Neural progenitor cell (in vitro differentiated cells): Measurements from ENCODE around the gene HIGD1A. TPM values are rescaled to one million over a fixed set of nuclear protein-coding genes. Genes with fewer than 3 reads are reported as not detected.

Source experiments
- DNase-seq: peaks from one replicate; pipeline ENCODE4 v3.0.0-alpha.2; 2016; ENCODE audit warnings: low spot score
- H2AFZ ChIP-seq: fragments of 200-600 bp; sonication (generic); replicated peaks from 2 replicates; pipeline ENCODE4 v1.6.1; 2016; ENCODE audit warnings: antibody characterized with exemption
- H3F3A ChIP-seq: fragments of 200-600 bp; sonication (generic); 2 replicates; pipeline ENCODE4 v1.6.1; 2016; ENCODE audit warnings: antibody characterized with exemption, low read depth
- H3K27ac ChIP-seq: fragments of 200-600 bp; sonication (generic); 2 replicates; pipeline ENCODE4 v1.5.1; 2016; ENCODE audit warnings: mild to moderate bottlenecking
- H3K27me3 ChIP-seq: fragments of 200-600 bp; sonication (generic); 2 replicates; pipeline ENCODE4 v1.6.1; 2016; ENCODE audit warnings: mild to moderate bottlenecking, moderate library complexity
- H3K36me3 ChIP-seq: fragments of 200-600 bp; sonication (generic); 2 replicates; pipeline ENCODE4 v1.5.1; 2016
- H3K4me1 ChIP-seq: fragments of 200-600 bp; sonication (generic); 2 replicates; pipeline ENCODE4 v1.6.1; 2016; ENCODE audit warnings: mixed run types
- H3K4me2 ChIP-seq: fragments of 200-600 bp; sonication (generic); 2 replicates; pipeline ENCODE4 v1.6.1; 2016
- H3K4me3 ChIP-seq: fragments of 200-600 bp; sonication (generic); 2 replicates; pipeline ENCODE4 v1.5.1; 2016
- H3K79me2 ChIP-seq: fragments of 200-600 bp; sonication (generic); 2 replicates; pipeline ENCODE4 v1.6.1; 2016; ENCODE audit warnings: low read depth
- H3K9ac ChIP-seq: fragments of 200-600 bp; sonication (generic); 2 replicates; pipeline ENCODE4 v1.6.1; 2016
- H3K9me3 ChIP-seq: fragments of 200-600 bp; sonication (generic); 2 replicates; pipeline ENCODE4 v1.5.1; 2016; ENCODE audit warnings: low read depth
- H4K20me1 ChIP-seq: fragments of 200-600 bp; sonication (generic); 2 replicates; pipeline ENCODE4 v1.6.1; 2016; ENCODE audit warnings: low read depth
- H3K27ac Mint-ChIP-seq: 3 replicates; pipeline ENCODE4 v1.8.0; 2021; ENCODE audit warnings: mixed read lengths
- H3K27me3 Mint-ChIP-seq: 2 replicates; pipeline ENCODE4 v1.8.0; 2022; ENCODE audit warnings: low read depth, mild to moderate bottlenecking, inconsistent platforms, moderate library complexity, mixed read lengths; ENCODE audit not compliant: insufficient read depth
- H3K36me3 Mint-ChIP-seq: 3 replicates; pipeline ENCODE4 v1.8.0; 2021; ENCODE audit warnings: mixed read lengths
- H3K4me1 Mint-ChIP-seq: 3 replicates; pipeline ENCODE4 v1.8.0; 2021; ENCODE audit warnings: mixed read lengths
- H3K4me3 Mint-ChIP-seq: 3 replicates; pipeline ENCODE4 v1.8.0; 2021; ENCODE audit warnings: mild to moderate bottlenecking, moderate library complexity, mixed read lengths
- H3K9me3 Mint-ChIP-seq: 3 replicates; pipeline ENCODE4 v1.8.0; 2020; ENCODE audit warnings: mixed read lengths
- EZH2 ChIP-seq: fragments of 200-600 bp; sonication (generic); IDR thresholded peaks from 2 replicates; pipeline ENCODE4 v1.6.1; 2017; ENCODE audit warnings: antibody characterized with exemption, mild to moderate bottlenecking, moderate library complexity
- EZH2phosphoT487 ChIP-seq: fragments of 200-600 bp; sonication (generic); IDR thresholded peaks from 2 replicates; pipeline ENCODE4 v1.6.1; 2017; ENCODE audit warnings: antibody characterized with exemption
- total RNA-seq: library from RNA; depleted of rRNA; stranded (reverse); fragments of >200 nt; gene quantifications from 2 replicates; pipeline ENCODE4 v1.2.3, GENCODE V29; 2015; ENCODE audit warnings: low replicate concordance
- TF ChIP-seq, protein P1 (sequence below): fragments of 200-600 bp; sonication (generic); IDR thresholded peaks from 2 replicates; pipeline ENCODE4 v1.5.1; 2017; ENCODE audit warnings: antibody characterized with exemption, mild to moderate bottlenecking

HIGD1A gene
- total RNA-seq, 1 donor from 2014 or later = 181 TPM

DNA sequence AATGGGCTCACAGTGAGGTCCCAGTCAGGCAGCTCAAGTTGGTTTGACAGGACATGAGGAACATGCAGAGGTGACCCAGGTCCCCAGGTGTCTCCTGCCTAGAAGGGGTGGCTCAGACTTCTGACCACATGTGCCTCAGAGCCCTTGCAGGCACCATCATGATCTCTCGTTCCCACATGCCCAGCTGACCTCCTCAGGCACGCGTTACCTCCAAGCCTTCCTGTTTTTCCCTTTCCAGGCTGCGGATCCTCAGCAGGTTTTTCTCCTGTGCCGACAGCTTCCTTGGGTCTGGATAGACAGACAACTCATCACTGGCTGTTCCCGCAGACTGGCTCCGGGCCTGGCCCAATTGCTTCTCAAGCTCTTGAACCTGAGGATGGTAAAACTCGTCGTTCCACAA is 61.6 kb downstream of the HIGD1A start:
- Histone ChIP-seq H3K4me1 (peaks cover 9% of the 10 kb centered on the region), H3K4me3 (no peak overlapping the region), H3K79me2 (no peaks in the 10 kb centered on the region), H4K20me1 (no peaks in the 10 kb centered on the region), H2AFZ (no peak overlapping the region), H3K36me3 (no peaks in the 10 kb centered on the region), H3K9ac (no peak overlapping the region), H3K27me3 (no peaks in the 10 kb centered on the region), H3K27ac (no peak overlapping the region), H3F3A (peaks cover 4% of the 10 kb centered on the region), H3K9me3 (no peaks in the 10 kb centered on the region), H3K4me2 (no peak overlapping the region)
- no peak for DNase-seq
- H3K9me3 Mint-ChIP-seq = peaks cover 3% of the 10 kb centered on the region
- H3K4me1 Mint-ChIP-seq = peaks cover 6% of the 10 kb centered on the region
- no peaks in the 10 kb centered on the region for H3K36me3 Mint-ChIP-seq
- H3K27ac Mint-ChIP-seq = no peak overlapping the region
- no peak overlapping the region for H3K4me3 Mint-ChIP-seq
- peaks cover 5% of the 10 kb centered on the region for H3K27me3 Mint-ChIP-seq
- TF ChIP-seq EZH2phosphoT487 = no peak
- TF ChIP-seq, protein P1, sequence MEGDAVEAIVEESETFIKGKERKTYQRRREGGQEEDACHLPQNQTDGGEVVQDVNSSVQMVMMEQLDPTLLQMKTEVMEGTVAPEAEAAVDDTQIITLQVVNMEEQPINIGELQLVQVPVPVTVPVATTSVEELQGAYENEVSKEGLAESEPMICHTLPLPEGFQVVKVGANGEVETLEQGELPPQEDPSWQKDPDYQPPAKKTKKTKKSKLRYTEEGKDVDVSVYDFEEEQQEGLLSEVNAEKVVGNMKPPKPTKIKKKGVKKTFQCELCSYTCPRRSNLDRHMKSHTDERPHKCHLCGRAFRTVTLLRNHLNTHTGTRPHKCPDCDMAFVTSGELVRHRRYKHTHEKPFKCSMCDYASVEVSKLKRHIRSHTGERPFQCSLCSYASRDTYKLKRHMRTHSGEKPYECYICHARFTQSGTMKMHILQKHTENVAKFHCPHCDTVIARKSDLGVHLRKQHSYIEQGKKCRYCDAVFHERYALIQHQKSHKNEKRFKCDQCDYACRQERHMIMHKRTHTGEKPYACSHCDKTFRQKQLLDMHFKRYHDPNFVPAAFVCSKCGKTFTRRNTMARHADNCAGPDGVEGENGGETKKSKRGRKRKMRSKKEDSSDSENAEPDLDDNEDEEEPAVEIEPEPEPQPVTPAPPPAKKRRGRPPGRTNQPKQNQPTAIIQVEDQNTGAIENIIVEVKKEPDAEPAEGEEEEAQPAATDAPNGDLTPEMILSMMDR = no peak
- TF ChIP-seq EZH2 = no peak

GRCh38 chr3:42742259-42742658 is 62.0 kb downstream of the HIGD1A start:
- Mint-ChIP-seq H3K4me1 (peaks cover 6% of the 10 kb centered on the region), H3K27me3 (peaks cover 3% of the 10 kb centered on the region), H3K36me3 (no peaks in the 10 kb centered on the region), H3K27ac (no peak overlapping the region), H3K4me3 (no peak overlapping the region), H3K9me3 (peaks cover 3% of the 10 kb centered on the region)
- no peak overlapping the region for H3K27ac ChIP-seq
- no peaks in the 10 kb centered on the region for H3K79me2 ChIP-seq
- TF ChIP-seq EZH2 (no peak), EZH2phosphoT487 (no peak)
- TF ChIP-seq, protein P1 = no peak
- peaks cover 9% of the 10 kb centered on the region for H3K4me1 ChIP-seq
- H3K4me2 ChIP-seq = no peak overlapping the region
- no peak for DNase-seq
- no peaks in the 10 kb centered on the region for H4K20me1 ChIP-seq
- no peak overlapping the region for H3K4me3 ChIP-seq
- H3K9ac ChIP-seq = no peak overlapping the region
- H2AFZ ChIP-seq = no peak overlapping the region
- H3K36me3 ChIP-seq = no peaks in the 10 kb centered on the region
- H3F3A ChIP-seq = peaks cover 4% of the 10 kb centered on the region
- H3K27me3 ChIP-seq = no peaks in the 10 kb centered on the region
- H3K9me3 ChIP-seq = no peaks in the 10 kb centered on the region

DNA sequence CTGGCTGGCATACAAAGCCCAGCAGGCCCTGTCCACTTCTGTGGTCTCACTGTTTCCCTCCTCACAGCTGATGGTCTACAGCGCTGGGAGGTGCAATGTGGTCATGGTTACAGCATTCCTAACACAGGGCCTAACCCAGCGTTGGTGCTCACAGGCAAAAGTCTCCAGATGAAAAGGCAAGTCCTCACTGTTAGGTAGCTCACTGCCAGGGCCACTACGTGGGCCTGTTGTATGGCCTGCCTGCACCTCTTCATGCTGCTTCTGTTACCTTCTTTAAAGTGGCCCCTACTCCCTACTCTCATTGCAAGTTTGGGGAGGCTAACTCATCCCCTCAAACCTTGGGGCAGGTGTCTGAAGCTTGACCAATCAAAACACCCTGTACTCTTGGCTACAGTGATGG is 62.5 kb downstream of the HIGD1A start:
- H3K36me3 Mint-ChIP-seq = no peaks in the 10 kb centered on the region
- H3K27ac ChIP-seq = no peak overlapping the region
- no peak overlapping the region for H3K27ac Mint-ChIP-seq
- H2AFZ ChIP-seq = no peak overlapping the region
- no peak overlapping the region for H3K4me2 ChIP-seq
- no peak for DNase-seq
- no peaks in the 10 kb centered on the region for H3K36me3 ChIP-seq
- peaks cover 3% of the 10 kb centered on the region for H3K9me3 Mint-ChIP-seq
- H3K27me3 Mint-ChIP-seq = peaks cover 2% of the 10 kb centered on the region
- no peaks in the 10 kb centered on the region for H3K27me3 ChIP-seq
- H3K9ac ChIP-seq = no peak overlapping the region
- no peak overlapping the region for H3K4me3 ChIP-seq
- peaks cover 6% of the 10 kb centered on the region for H3K4me1 Mint-ChIP-seq
- H3K9me3 ChIP-seq = no peaks in the 10 kb centered on the region
- peaks cover 8% of the 10 kb centered on the region for H3K4me1 ChIP-seq
- H4K20me1 ChIP-seq = no peaks in the 10 kb centered on the region
- no peak for TF ChIP-seq EZH2
- TF ChIP-seq, protein P1 = no peak
- no peak for TF ChIP-seq EZH2phosphoT487
- no peak overlapping the region for H3K4me3 Mint-ChIP-seq
- H3F3A ChIP-seq = peaks cover 4% of the 10 kb centered on the region
- H3K79me2 ChIP-seq = no peaks in the 10 kb centered on the region
